GM18858 (cell line): ENCODE results near the gene RNU6-9.
A peak's percentile ranks its signal among the peaks of the same experiment; 100 is the strongest.

ENCODE experiments used
- ATAC-seq: cut with Tn5 transposase; IDR thresholded peaks from one replicate; pipeline ENCODE4 v1.9.1; 2021; ENCODE audit not compliant: unreplicated experiment

Gene RNU6-9

DNA sequence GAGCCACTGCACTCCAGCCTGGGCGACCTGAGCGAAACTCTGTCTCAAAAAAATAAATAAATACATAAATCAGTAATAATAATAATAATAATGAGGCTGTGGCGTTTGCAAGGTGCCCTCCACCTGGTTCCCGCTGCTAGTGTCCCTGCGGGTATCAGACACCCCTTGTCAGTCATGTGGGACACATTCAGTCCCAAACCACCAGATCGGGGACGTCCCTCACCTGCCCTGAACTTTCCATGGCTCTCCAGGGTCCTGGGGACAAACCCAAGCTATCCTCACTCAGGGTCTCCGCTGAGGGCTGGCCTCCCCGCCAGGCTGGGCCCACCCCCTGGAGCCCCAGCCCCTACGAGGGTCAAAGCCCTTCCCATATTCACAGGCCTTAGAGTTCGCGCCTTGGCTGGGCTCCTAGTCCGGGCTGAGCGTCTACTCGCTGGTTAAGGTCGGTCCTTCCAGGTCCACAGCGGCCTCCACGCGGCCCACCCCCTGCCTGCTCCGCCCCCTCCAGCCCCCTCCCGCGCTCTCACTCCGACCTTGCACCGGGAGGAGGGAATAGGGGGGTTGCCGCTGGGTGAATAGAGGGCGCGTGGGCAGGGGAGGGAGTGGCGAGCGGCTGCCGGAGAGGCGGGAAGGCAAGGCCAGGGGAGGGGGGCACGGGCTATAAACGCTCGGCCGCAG is 23.5 kb downstream of the RNU6-9 start:
- no peak for ATAC-seq

DNA sequence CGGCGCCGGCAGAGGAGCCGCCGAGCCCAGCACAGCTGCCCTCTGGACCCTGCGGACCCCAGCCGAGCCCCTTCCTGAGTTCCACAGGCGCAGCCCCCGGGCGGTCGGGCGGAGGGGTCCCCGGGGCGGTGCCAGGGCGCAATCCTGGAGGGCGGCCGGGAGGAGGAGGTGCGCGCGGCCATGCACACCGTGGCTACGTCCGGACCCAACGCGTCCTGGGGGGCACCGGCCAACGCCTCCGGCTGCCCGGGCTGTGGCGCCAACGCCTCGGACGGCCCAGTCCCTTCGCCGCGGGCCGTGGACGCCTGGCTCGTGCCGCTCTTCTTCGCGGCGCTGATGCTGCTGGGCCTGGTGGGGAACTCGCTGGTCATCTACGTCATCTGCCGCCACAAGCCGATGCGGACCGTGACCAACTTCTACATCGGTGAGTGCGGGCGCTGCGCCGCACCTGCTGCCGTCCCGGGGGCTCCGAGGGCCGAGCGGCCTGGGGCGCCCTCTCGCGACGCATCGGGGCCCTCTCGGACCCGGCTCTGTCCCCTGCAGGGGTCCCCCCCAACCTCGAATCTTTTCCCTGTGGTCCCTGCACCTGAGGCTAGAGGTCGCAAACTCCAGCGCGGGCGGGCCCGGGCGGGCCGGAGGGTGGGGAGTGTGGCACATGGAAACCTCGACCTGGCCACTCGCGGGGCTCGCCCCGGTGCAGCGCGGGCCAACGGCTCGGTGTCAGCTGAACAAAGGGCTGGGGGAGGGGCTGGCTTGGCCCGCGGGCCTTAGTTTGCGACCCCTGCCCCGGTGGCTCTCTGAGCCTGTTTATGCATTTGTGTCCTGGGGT is 24.3 kb downstream of the RNU6-9 start, which contains the start of gene KISS1R:
Gene KISS1R (plus strand): TSS at position 11 of the 829 bp plus-strand sequence. CDS start 170 bp downstream, at position 181.
- no peak for ATAC-seq

DNA sequence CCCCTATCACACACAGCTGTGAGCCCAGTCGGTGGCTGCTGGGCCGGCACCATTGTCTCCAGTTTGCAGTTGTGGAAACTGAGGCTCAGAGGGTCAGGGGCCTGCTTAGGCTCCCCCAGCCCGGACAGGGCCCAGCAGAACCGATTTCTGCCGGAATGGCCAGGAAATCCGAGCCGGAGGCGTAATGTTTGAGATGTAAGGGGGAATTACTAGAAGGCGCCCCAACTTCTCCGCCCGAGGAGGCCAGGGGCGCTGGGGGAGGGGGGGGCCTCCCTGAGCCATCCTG is 24.8 kb downstream of the RNU6-9 start:
- no peak for ATAC-seq

DNA sequence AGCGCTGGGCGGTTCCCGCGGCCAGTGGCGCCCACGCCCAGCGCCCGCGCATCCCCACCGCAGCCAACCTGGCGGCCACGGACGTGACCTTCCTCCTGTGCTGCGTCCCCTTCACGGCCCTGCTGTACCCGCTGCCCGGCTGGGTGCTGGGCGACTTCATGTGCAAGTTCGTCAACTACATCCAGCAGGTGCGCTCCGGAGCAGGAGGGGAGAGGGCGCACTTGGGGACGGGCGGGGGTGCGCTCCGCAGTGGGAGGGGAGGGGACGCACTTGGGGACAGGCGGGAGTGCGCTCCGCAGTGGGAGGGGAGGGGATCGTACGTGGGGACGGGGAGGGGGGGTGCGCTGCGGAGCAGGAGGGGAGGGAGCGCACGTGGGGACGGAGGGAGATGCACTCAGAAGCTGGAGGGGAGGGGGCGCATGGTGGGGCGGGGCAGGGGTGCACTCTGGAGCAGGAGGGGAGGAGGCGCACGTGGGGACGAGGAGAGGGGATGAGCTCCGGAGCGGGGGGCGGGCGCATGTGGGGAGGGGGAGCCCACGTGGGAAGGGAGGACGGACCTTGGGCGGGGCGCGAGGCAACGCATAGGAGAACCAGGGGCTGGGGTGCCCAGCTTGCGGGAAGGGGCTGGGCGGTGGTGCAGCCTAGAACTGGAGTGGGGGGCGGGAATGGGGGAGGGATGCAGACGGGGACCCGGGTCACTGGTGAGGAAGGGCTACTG is 25.4 kb downstream of the RNU6-9 start:
- no peak for ATAC-seq

DNA sequence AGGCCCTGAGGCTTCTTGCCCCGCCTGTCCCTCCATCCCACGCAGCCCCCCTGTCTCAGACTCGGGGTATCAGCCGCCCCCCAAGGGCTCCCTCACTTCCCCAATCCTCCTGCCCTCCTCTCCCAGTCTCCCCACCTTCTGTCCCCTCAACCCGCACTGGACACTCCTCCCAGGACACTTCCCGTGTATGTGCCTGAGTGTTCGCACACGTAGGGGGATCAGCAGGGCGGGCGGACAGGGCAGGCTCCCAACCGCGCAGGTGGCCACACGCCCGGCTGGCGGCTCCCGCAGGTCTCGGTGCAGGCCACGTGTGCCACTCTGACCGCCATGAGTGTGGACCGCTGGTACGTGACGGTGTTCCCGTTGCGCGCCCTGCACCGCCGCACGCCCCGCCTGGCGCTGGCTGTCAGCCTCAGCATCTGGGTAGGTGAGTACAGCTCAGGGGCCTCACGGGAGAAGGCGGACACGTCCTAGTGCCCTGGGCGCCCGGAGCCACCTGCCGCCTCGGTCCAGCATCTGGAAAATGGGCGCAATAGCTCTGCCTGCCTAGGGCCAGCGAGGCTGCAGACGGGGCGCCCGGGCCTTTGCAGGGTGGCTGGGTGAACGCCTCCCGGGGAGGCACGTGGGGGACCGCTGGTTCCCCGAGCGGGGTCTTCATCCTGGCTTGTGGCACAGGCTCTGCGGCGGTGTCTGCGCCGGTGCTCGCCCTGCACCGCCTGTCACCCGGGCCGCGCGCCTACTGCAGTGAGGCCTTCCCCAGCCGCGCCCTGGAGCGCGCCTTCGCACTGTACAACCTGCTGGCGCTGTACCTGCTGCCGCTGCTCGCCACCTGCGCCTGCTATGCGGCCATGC is 26.1 kb downstream of the RNU6-9 start:
- ATAC-seq = no peak

DNA sequence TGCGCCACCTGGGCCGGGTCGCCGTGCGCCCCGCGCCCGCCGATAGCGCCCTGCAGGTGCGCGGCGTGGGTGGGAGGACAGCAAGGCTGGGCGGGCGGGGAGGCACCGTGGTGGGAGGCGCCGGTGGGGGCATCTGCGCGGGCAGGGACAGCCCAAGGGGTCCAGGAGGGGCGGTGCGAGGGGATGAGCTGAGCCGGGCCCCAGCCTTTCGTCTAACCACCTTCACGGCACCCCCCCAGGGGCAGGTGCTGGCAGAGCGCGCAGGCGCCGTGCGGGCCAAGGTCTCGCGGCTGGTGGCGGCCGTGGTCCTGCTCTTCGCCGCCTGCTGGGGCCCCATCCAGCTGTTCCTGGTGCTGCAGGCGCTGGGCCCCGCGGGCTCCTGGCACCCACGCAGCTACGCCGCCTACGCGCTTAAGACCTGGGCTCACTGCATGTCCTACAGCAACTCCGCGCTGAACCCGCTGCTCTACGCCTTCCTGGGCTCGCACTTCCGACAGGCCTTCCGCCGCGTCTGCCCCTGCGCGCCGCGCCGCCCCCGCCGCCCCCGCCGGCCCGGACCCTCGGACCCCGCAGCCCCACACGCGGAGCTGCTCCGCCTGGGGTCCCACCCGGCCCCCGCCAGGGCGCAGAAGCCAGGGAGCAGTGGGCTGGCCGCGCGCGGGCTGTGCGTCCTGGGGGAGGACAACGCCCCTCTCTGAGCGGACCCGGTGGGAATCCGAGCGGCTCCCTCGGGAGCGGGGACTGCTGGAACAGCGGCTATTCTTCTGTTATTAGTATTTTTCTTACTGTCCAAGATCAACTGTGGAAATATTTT is 27.0 kb downstream of the RNU6-9 start:
- no peak for ATAC-seq

DNA sequence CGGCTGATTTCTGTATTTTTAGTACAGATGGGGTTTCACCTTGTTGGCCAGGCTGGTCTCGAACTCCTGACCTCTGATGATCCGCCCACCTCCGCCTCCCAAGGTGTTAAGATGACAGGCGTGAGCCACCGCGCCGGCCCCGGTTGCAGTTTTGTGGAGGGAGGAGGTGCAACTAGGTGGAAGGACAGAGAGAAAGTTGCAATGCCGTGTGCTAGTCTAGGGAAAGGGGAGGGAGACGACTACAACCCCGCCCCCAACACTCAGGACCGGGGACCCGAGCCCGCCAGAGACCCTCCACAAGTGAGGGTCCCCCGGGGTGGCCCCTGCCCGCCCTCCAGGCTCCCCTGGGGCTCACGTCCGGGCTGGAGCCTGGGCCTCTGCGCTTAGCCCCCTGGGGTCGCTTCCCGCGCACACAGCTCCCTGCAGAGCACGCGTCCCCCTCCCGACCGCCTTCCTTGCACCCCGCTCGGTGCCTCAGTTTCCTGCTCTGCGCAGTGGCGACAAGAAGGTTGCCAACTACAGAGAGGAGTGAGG is 31.3 kb downstream of the RNU6-9 start:
- ATAC-seq = no peak

DNA sequence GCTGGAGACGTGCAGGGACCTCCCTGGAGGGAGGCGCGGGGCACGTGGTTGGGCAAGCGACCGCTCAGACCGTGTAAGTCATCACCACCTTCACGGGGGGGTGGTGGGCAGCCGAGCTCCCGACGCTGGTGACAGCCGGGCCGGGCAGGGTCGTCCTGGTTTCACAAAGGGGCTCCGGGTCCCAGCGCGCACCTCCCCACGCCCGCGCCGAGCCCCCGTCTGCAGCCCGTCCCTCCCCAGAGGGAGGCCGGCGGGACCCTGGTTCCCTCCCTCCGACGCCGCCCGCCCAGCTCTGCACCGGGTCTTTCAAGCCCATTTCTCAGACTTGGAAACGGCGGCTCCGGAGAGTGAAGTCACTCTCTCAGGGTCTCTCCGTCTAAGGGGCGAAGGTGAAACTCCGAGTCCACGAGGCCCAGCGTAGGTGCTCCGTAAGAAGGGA is 31.8 kb downstream of the RNU6-9 start:
- ATAC-seq = peak; percentile 26

DNA sequence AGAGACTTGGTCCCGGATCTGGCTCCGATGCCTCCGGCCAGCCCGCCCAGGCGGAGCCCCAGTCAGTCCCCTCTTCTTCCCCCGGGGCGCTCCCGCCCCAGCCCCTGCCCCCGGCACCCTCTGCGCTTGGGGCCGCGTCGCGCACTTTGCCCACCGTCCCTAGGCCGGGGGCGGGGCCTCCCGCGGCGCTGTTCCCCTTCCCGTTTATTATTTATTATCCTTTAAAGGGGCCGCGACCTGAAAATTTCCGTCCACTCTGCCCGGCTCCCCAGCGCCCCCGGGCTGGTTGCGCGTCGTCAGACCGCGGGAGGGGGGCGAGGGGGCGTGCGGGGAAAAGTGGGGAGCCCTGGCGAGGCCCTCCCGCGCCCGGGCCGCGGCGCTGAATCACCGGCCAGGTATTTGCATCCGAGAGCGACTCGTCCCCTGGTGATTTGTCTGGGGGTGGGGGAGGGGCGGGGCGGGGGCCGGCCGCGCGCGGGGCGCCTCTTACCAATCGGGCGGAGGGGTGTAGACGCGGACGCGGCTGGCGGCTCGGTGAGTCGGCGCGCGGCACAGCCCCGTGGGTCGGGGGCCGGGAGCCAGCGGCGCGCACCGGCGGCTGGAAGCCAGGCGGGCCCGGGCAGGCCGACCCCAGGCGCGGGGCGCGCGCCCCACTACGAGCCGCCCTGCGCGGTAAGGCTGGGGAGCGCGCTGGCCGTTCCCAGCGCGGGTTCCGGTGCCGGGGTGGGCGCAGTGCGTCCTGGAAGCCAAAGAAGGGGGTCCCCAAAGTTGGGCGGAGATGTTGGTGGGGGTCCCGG is 32.4 kb downstream of the RNU6-9 start, which contains the start of gene ARID3A:
Gene ARID3A (plus strand): TSS at position 510 of the 797 bp plus-strand sequence. CDS start 3,494 bp downstream, outside the sequence.
- ATAC-seq = peak; percentile 49

DNA sequence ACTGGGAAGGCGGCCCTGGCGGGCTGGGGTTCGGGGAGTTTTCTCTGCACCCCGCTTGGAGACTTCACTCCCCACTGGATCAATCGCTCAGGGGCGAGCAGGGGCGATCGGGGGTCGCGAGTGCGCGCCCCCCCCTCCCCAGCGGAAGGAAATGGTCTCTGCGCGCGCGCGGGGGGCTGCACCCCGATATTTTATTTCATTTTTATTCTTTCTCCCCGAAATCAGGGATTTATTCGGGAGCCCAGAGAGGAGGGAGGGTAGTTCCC is 33.0 kb downstream of the RNU6-9 start:
- no peak for ATAC-seq

DNA sequence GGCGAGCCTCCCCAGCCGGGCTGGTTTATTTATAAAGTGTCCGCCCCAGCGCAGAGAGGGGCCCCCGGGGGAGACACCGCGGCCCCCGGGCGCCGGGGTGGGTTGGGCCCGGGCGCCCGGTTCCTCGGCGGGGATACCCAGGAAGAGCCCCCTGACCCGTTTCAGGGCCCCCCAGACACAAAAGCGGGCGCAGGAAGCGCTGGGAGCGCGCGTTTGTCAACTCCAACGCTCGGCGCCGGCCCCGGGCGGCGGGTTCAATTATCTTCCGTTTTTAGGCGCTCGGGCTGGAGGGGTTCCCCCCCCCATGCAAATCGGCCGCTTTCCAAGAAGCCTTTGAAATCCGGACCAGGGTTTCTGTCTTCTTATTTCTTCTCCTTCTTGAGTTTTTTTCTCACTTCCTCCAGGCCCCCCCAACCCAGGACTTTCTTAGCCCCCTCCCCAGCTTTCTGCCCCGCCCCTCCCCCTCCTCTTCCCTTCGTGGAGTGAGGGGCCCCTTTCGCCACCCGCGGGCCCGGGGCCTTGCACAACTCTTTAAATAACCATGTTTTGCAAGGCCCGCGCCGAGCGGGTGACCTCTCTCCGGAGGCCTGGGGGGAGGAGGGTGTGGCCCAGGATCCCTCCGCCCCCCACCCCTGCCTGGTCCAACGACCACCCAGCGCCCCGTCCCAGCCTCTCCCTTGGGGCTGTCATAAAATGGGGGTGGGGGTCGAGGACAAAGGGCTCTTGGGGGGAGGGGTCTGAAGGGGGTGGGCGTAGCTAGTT is 33.5 kb downstream of the RNU6-9 start:
- no peak for ATAC-seq

DNA sequence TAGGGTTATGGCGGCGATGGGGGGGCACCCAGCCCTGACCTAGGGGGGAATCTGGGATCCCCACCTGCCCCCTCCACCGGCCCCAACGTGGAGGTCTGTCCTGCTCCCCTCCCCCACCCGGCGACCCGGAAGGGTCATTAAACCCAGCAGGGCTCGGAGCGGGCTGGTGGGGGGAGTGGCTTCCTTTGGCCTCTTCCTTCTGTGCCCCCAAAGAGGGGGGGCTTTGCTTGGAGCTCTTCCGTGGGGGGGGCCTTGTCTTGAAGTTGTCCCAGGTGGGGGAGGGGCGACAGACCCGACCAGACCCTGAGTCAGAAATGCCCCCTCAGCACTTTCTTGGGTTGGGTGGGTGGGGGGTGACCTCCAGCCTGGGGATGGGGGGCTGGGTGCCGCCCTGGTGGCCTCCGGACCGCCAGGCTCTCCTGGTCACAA is 34.1 kb downstream of the RNU6-9 start:
- ATAC-seq = no peak

DNA sequence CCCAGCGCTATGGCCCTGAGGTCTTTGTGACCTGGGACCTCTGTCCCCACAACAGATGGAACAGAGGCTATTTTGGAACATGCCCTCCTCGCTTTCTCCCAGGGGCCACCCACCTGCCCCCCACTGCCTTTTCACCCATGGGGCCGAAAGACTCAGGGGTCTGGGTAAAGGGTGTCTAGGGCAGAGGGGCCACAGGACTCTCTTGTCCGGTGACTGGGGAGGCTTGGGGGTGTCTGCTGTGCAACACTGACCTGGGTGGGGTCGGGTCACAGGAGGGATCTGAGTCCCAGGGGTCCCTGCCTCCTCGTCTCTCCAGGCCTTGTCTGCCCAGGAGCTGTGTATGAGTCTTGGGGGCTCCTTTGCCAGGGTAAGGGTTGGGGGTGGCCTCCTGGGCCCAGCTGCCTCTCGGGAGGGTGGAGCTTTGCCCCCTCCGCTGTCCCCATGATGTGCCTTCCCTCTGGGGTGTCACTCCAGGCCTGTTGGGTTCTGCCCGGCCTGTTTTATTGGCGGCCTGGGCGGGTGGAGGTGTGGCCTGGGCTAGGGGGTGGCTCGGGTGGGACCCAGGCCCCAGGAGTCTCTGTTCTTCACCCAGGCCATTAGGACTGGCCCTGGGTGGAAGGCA is 34.6 kb downstream of the RNU6-9 start:
- ATAC-seq = no peak

DNA sequence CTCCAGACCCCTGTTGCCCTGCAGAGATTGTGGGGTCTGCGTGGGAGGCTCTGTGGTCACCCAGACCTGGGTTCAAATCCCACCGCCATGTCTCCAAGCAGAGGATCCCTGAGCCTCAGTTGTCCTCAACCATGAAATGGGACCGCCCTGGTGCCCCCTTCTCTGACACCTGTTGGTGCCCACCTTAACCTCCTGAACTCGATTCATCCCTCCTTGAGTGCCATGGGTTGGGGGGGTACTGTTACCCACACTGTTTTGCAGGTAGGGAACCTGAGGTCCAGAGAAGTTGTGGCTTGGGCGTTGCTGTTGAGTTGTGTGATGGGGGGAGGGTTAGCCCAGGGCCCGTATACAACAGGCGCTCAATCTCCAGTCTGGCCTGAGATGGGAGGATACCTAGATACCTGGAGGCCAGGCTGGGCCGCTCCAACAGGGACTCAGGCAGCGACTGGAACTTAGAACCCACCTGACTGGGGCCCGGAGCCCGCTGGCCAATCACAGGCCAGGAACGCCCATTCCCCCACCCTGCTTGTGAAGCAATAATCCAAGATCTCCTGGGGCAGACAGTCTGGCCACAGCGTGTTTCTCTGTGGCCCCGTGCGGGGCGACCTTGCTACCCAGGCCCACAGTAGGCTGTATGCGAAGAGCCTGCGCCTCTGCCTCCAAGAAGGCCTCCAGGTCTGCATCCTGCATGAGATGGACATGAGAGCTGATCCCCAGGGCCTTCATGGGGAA is 35.4 kb downstream of the RNU6-9 start:
- ATAC-seq = no peak

DNA sequence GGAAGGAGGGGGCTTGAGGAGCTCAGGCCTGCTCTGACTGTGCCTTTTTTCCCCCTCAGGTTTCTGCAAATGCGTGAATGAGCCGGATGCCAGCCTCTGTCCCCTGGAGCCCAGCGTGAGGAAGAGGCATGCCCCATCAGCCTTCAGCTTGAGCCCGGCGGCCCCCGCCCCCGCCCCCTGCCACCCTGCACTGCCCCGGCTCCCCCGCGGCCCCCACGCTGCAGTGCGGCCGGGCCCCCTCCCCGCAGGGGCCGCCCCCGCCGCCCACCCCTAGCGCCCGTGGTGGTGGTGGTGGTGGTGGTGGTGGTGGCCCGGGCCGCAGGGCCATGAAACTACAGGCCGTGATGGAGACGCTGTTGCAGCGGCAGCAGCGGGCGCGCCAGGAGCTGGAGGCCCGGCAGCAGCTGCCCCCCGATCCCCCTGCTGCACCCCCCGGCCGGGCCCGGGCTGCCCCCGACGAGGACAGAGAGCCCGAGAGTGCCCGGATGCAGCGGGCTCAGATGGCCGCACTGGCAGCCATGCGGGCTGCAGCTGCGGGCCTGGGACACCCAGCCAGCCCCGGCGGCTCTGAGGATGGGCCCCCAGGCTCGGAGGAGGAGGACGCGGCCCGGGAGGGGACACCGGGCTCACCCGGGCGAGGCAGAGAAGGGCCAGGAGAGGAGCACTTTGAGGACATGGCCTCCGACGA is 36.1 kb downstream of the RNU6-9 start:
- ATAC-seq = no peak

DNA sequence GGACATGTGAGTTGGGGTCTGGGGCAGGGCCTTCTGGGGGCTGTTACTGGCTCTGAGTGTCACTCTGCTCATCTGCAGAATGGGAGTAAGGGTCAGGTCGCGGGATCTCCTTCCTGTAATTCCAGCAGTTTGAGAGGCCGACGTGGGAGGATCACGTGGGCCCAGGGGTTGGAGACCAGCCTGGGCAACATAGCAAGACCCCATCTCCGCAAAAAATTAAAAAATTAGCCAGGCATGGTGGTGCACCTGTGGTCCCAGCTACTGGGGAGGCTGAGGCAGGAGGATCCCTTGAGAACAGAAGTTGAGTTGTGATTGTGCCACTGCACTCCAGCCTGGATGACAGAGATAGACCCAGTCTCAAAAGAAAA is 36.6 kb downstream of the RNU6-9 start:
- no peak for ATAC-seq
